GM10266 (cell line): Measurements from ENCODE around the gene FAF1.

Experiments used
- DNase-seq: peaks from one replicate; pipeline ENCODE4 v3.0.0; 2012; ENCODE audit errors: extremely low spot score
- TF ChIP-seq, protein P1 (sequence below): IDR thresholded peaks from 2 replicates; pipeline ENCODE4 v1.5.1; 2012; ENCODE audit warnings: mild to moderate bottlenecking, low read depth; ENCODE audit not compliant: control insufficient read depth, insufficient read depth; ENCODE audit errors: missing control alignments

Gene FAF1

DNA sequence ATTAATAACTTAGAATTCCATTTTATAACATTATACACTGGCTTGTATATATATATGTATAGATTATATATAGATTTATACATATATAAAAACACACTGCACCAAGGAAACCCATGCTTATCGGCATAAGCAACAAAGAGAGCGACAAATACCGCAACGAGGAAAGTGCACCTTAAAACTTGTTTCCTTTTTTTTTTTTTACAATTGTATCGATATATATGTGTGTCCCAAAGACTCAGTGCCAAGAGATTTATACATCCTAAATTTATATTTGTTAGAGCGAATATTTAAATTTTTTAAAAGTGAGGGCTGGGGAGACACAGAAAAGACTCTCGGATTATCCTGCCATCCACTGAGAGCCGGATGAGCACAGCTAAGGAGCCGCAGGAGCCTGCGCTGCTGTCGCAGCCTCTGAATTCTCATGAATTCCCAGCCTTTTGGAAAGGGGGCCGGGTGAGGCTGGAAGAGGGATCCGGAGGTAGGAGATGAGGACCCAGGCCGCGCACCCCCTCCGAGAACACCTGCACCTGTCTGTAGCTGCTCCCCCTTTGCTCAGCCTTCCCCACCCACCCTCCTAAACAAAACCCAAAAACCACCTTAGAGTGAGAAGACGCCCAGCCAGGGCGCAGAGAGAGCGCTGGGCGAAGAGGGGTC is 542.0 kb downstream of the FAF1 start:
- no peak for DNase-seq
- TF ChIP-seq, protein P1, sequence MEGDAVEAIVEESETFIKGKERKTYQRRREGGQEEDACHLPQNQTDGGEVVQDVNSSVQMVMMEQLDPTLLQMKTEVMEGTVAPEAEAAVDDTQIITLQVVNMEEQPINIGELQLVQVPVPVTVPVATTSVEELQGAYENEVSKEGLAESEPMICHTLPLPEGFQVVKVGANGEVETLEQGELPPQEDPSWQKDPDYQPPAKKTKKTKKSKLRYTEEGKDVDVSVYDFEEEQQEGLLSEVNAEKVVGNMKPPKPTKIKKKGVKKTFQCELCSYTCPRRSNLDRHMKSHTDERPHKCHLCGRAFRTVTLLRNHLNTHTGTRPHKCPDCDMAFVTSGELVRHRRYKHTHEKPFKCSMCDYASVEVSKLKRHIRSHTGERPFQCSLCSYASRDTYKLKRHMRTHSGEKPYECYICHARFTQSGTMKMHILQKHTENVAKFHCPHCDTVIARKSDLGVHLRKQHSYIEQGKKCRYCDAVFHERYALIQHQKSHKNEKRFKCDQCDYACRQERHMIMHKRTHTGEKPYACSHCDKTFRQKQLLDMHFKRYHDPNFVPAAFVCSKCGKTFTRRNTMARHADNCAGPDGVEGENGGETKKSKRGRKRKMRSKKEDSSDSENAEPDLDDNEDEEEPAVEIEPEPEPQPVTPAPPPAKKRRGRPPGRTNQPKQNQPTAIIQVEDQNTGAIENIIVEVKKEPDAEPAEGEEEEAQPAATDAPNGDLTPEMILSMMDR, result no peak

DNA sequence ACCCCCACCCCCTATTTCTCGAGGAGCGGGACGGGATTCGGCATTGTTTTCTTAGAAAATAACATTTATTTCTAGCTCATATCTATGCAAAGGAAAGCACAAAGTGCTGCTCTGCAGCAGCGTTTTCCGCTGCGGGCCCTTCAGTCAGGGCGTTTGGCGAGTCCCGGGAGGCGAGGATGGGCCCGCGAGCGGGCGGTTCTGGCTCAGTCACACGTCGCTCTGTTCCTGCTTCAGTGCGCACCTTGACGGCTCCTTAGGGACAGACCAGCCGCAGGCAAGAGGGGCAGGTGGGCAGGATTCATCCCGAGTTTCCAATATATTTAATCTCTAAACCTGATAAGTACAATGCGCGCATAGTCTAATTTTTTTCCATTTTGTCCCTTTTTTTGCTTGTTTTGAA is 542.6 kb downstream of the FAF1 start:
- TF ChIP-seq, protein P1, result no peak
- no peak for DNase-seq

- no peak for DNase-seq
Measured at GRCh38 chr1:50416553-50417453, 543.3 kb downstream of the FAF1 start.

DNA sequence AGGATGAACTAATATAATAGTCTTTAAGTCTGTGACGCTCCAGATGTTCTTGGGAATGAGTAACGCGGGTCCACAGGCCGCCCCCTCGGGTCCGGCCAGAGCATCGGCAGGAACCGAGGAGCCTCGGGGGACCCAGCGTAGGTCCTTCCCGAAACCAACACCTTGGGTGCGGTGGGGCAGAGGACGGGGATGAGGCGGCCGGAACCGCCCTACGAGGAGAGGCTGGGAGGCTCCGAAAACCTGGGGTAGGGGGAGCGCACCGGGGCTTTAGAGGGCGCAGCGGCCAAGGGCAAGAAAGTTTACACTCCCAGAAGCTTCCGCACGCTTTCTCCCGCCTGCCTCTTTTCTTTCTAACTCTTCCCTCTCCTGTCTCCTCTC is 543.9 kb downstream of the FAF1 start:
- no peak for DNase-seq
- TF ChIP-seq, protein P1, result no peak

More at GRCh38 chr1:50416553-50417453, 543.3 kb downstream of the FAF1 start:
- TF ChIP-seq, protein P1, result no peak

DNA sequence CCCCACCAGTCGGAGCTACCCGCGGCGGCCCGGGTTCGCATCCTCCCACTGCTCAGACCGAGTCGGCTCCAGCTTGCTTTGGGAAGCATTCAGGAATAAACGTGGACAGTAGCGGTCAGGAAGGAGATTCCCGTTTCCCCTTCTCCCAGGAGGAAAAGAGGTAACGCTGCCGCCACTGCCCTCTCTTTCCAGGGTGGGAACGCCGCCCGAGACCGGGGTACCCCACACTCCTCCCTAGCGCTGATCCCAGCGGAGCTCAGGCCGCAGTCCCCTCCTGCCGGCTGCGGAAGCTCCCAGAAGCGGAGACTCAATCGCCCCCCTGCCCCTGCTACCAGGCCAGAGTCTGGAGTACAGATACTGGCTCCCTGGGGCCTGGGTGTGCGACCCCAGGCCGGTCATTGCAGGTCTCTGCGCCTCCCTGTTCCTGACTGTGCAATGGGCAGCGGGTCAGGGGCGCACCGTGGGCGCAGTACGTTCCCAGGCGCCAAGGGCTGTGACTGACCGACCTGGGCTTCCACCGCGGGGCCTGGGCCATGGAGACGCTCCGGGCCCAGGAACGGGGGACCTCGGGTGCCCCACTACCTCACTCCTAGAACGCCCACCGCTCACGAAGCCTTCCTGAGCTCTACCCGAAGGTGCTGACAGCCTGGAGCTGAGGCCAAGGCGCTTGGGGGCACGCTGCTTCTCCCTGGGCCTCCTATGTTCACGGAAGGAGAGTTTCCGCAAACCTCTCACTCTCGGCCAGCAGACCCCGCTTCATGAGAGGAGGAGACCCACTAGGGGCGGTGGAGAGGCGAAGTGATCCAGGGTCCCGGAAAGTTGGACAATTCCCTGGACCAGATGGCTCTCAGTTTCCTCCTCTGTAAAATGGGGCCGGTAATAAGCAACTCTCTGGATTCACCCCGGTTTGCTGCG is 544.6 kb downstream of the FAF1 start:
- TF ChIP-seq, protein P1, result no peak

GRCh38 chr1:50414853-50415234 is 545.2 kb downstream of the FAF1 start:
- no peak for DNase-seq
- TF ChIP-seq, protein P1, result no peak

More for the DNA sequence above, 544.6 kb downstream of the FAF1 start:
- DNase-seq, result no peak
